GM10248 (cell line): ENCODE data around the gene SLC4A2.

Experiments used
- CTCF ChIA-PET: fragments of 300-600 bp; sonication (Branson Sonifier 250); formaldehyde crosslinking; extraction: SDS; loops from one replicate; lab custom pipeline; 2021; ENCODE audit warnings: antibody characterized with exemption; lab: Yijun Ruan, JAX
- POLR2A ChIA-PET: fragments of 350-650 bp; sonication (Branson Sonifier 250); formaldehyde crosslinking; extraction: SDS; loops from one replicate; lab custom pipeline; 2020; ENCODE audit warnings: antibody characterized with exemption; lab: Yijun Ruan, JAX
- DNase-seq: peaks from one replicate; pipeline ENCODE4 v3.0.0; 2012; ENCODE audit errors: extremely low spot score
- CTCF ChIP-seq: IDR thresholded peaks from 2 replicates; pipeline ENCODE4 v1.5.1; 2012; ENCODE audit warnings: mild to moderate bottlenecking, low read depth; ENCODE audit errors: extremely low read depth, missing control alignments, control extremely low read depth

The SLC4A2 gene

GRCh38 chr7:151101621-151102396 lies 42.4 kb downstream of the SLC4A2 start:
- no peak for DNase-seq
- no peak for TF ChIP-seq CTCF
- ChIA-PET POLR2A (no interaction called here), CTCF (interaction anchor here (0.9 to 11.3 kb wide), 3 partner anchors 9 to 22 kb away, joined by 3 to 149 read pairs (median 9); partner anchors contain the start of gene AGAP3)

GRCh38 chr7:151102991-151103390 lies 43.6 kb downstream of the SLC4A2 start:
- ChIA-PET POLR2A (no interaction called here), CTCF (interaction anchor here (1.2 to 11.3 kb wide), 5 partner anchors 8 to 93 kb away, joined by 3 to 149 read pairs (median 9); partner anchors contain the start of gene AGAP3)
- DNase-seq = no peak

GRCh38 chr7:151103973-151104372 lies 44.6 kb downstream of the SLC4A2 start:
- TF ChIP-seq CTCF = no peak
- POLR2A ChIA-PET = no interaction called here

More at GRCh38 chr7:151102991-151103390, 43.6 kb downstream of the SLC4A2 start:
- no peak for TF ChIP-seq CTCF

GRCh38 chr7:151104411-151105235 lies 45.2 kb downstream of the SLC4A2 start:
- CTCF ChIA-PET = interaction anchor here (1.1 to 11.3 kb wide), 4 partner anchors 15 to 43 kb away, joined by 3 to 149 read pairs (median 9); partner anchors contain the start of gene AGAP3
- DNase-seq = no peak
- POLR2A ChIA-PET = no interaction called here
- TF ChIP-seq CTCF = no peak

More at GRCh38 chr7:151103973-151104372, 44.6 kb downstream of the SLC4A2 start:
- CTCF ChIA-PET = interaction anchor here (1.1 to 11.3 kb wide), 5 partner anchors 14 to 94 kb away, joined by 3 to 149 read pairs (median 4); partner anchors contain the start of gene AGAP3
- no peak for DNase-seq

- TF ChIP-seq CTCF = no peak
- no peak for DNase-seq
- CTCF ChIA-PET = interaction anchor here (1.1 to 11.3 kb wide), 9 partner anchors 9 to 210 kb away, joined by 3 to 149 read pairs (median 6); partner anchors contain the start of genes ABCB8 and AGAP3
- POLR2A ChIA-PET = no interaction called here
Observed at GRCh38 chr7:151107882-151108281, 48.5 kb downstream of the SLC4A2 start.
